Measurements from ENCODE around the gene WNT1. TPM values are rescaled to one million over a fixed set of nuclear protein-coding genes. Genes with fewer than 3 reads are reported as not detected.

The WNT1 gene
- total RNA-seq, 2 donors from 2014 or later: not detected

DNA sequence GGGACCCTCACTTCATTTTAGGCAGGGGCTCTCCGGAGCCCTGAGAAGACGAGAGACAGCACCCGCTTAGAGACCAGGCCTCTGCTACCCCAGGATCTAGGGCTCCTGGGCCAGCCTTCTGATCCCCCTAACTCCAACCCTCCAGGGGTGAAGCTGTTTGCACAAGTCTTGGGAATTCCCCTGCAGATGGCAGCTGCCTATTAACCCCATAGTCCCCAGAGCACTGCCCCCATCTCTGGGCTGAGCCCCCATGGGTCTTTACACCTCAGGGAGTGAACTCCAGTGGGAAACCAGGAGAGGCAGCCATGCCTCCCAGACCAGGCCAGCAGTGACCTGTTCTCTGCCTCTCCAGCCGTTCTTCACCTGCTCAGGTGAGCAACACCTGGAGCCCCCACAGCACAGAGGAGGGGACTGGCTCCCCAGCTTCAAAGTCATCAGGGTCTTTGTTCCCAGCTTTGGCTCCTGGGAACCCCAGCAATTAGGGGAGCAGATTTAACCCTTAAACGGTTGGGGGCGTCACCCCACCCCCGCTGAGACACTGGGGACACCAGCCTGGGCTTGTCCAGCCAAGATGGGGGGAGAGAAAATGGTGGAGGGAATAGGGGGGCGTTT, 8.9 kb upstream of the WNT1 start:
- DNase-seq (ENCODE audit: low spot score) (no peak), ATAC-seq (no peak)
- no peak overlapping the region for H3K27ac Mint-ChIP-seq
- no peaks in the 10 kb centered on the region for H3K36me3 Mint-ChIP-seq
- peaks cover 27% of the 10 kb centered on the region in 2 donors for H3K4me1 Mint-ChIP-seq (ENCODE audit: low read depth in 2 of 2)
- peak overlapping the region; percentile 15 for H3K4me3 Mint-ChIP-seq
- no peaks in the 10 kb centered on the region for H3K9me3 Mint-ChIP-seq
- H3K27me3 Mint-ChIP-seq: peaks cover 19 to 23% of the 10 kb centered on the region in 2 donors

DNA sequence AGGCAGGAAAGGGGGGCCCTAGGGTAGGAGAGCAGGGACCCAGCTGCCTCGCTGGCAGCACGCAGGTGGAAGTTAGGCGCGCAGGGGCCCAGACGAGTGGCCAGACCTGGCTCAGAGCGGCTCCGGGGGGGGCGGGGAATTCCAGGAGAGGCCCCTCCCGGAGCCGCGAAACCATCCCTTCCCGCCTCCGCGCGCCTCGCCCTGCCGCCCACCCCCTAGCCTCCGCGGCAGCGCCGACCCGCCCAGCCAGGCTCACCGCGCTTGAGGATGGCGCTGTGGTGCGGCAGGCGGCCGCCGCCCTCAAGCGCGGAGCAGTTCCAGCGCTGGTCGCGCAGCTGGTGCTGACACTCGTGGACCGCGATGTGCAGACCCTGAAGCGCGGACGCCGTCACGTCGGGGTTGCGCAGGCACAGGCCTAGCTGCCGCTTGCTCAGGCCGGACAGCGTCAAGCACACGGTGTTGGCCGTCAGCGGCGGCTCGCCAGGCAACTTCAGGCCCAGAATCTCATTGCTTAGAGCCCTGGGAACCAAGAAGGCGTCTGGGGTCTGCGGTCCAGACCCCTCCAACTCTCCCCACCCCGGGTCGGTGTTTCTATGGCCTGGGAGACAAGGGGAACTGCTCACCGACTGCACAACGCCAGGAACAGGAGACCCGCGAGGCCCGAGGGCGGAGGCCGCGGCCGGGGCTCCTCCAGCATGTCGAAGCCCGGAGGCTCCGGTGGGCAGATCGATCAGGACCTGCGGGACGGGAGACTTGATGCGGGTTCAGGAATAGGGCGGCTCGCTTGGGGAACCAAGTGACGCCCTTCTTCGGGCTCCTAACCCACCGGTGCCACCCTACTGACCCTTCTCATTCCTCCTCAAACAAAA, 8.1 kb upstream of the WNT1 start:
- no peak overlapping the region for H3K27ac Mint-ChIP-seq
- H3K27me3 Mint-ChIP-seq: peaks cover 26 to 28% of the 10 kb centered on the region in 2 donors
- peaks cover 27 to 32% of the 10 kb centered on the region in 2 donors for H3K4me1 Mint-ChIP-seq (ENCODE audit: low read depth in 2 of 2)
- peak overlapping the region; percentile 67 for H3K4me3 Mint-ChIP-seq
- no peaks in the 10 kb centered on the region for H3K36me3 Mint-ChIP-seq
- ATAC-seq (peak; percentile 34 to 67), DNase-seq (ENCODE audit: low spot score) (peak; percentile 66)
- H3K9me3 Mint-ChIP-seq: no peaks in the 10 kb centered on the region

DNA sequence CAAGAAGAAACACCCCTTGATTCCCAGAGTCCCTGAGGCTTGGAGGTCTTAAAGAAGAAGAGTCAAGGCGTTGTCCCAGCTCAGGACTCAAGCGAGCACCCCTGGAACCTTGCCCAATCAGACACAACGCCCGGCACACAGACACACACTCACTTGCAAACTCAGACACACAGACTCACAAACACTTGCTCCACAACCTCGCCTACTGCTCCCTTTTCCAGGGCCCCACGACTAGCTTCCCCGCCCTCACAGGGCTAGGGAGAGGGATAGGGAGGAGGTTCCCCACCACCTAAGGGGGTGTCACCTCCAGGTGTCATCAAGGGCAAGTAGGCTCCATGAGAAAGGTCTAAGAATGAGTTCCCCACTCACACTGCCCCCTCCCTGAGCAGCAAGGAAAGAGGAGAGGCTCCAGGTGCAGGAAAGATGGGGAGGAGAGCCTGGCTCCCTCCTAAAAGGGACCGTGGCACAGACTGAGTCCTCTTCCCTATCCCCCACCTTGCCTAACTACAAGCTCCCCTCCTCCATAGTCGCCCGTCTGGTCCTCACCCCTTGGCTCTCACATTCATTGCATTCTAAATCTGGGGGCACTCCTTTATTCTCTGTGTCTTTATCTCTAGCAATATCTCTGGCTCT, 7.3 kb upstream of the WNT1 start:
- H3K4me1 Mint-ChIP-seq (ENCODE audit: low read depth in 2 of 2): peaks cover 27 to 32% of the 10 kb centered on the region in 2 donors
- no peak for DNase-seq (ENCODE audit: low spot score)
- no peak overlapping the region for H3K27ac Mint-ChIP-seq

DNA sequence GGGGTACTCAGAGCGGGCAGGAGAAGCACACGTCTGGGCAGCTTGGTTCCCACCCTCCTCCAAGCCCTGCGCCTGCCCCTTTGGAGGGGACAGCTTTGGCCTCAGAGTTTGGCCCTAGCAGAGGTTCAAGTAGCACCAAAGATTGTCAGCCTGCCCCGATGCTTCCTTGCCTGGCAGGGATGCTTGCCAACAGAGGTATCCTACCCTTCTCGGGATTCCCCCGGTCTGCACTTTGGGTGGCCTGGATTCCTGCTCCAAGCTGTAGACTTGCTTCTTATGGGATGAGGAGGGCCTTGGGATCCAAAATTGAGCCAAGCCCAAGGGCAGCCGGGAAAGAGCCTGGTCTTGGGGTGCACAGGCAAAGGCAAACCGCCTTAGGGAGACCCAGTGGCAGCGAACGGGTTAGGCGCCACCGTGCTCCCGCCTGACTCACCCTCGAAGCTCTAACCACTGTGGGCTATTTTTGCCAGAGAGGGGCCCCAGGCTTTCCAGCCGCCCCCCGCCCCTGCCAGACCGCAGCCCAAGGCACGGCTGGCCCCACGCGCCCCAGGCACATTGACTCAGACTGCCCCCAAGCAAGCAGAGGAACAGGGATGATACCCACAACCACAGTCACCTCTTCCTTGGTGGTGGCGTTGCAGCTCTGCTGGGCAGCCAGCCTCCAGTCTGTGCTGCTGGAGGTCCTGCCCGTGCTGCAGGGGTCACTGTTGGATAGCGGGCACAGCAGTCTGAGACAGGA, 5.7 kb upstream of the WNT1 start:
- no peaks in the 10 kb centered on the region for H3K36me3 Mint-ChIP-seq
- H3K4me3 Mint-ChIP-seq: peak overlapping the region; percentile 67
- no peaks in the 10 kb centered on the region for H3K9me3 Mint-ChIP-seq
- DNase-seq (ENCODE audit: low spot score) (peak; percentile 72), ATAC-seq (peak; percentile 75 to 79)
- peaks cover 34 to 38% of the 10 kb centered on the region in 2 donors for H3K4me1 Mint-ChIP-seq (ENCODE audit: low read depth in 2 of 2)
- H3K27ac Mint-ChIP-seq: no peak overlapping the region
- peaks cover 31 to 34% of the 10 kb centered on the region in 2 donors for H3K27me3 Mint-ChIP-seq

More for the DNA sequence above, 7.3 kb upstream of the WNT1 start:
- Mint-ChIP-seq H3K36me3 (no peaks in the 10 kb centered on the region), H3K9me3 (no peaks in the 10 kb centered on the region), H3K27me3 (peaks cover 26 to 28% of the 10 kb centered on the region in 2 donors), H3K4me3 (peak overlapping the region; percentile 67)
- ATAC-seq: no peak

DNA sequence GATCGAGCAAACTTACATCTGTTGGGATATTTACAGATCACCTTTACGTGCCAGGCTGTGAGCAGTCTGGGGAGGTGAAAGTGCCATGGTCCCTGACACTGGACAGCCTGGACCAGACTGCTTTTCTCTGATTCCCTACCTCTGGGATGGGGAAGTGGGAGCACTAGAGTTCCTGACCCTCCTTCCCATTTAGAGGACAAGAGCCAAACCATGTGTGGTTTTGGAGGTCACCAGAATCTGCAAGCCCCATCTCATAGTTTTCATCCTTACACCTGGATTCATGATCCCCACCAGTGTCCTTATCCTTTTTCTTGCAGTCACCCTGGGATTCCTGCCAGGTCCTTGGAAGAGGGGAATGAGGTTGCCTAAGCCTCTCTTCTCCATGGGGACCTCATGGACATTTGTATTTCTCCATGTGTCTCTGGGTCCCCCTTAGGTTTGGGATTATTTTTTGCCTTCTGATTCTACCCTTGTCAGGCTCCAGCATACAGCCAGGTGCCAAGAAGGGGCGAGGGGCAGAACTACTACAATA, 5.1 kb upstream of the WNT1 start:
- Mint-ChIP-seq H3K4me3 (no peak overlapping the region), H3K36me3 (no peaks in the 10 kb centered on the region), H3K9me3 (no peaks in the 10 kb centered on the region), H3K4me1 (ENCODE audit: low read depth in 2 of 2) (peaks cover 40 to 44% of the 10 kb centered on the region in 2 donors), H3K27me3 (peaks cover 36 to 39% of the 10 kb centered on the region in 2 donors), H3K27ac (no peak overlapping the region)
- DNase-seq (ENCODE audit: low spot score) (no peak), ATAC-seq (no peak)

DNA sequence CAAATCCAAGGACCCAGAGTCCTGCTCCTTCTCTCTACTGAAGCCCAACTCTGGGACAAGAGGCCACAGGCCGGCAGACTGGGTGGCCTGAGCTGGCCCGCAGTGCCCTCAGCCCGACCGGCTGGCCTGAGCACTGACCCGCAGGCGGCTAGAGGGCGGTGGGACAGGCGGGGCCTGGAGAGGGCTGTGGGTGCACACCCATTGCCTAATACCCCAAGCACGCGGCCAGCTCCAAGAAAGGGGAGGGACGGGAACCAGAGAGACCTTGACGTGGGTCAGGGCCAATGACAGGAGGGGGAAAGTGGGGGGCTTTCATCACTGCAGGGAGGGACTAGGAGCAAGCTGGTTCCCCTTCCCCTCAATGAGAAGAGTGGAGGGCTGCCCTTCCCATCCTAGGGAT, 4.6 kb upstream of the WNT1 start:
- no peak overlapping the region for H3K4me3 Mint-ChIP-seq
- no peaks in the 10 kb centered on the region for H3K9me3 Mint-ChIP-seq
- H3K36me3 Mint-ChIP-seq: no peaks in the 10 kb centered on the region
- H3K4me1 Mint-ChIP-seq (ENCODE audit: low read depth in 2 of 2): peaks cover 40 to 44% of the 10 kb centered on the region in 2 donors
- no peak overlapping the region for H3K27ac Mint-ChIP-seq
- DNase-seq (ENCODE audit: low spot score) (no peak), ATAC-seq (no peak)
- peaks cover 36 to 39% of the 10 kb centered on the region in 2 donors for H3K27me3 Mint-ChIP-seq

DNA sequence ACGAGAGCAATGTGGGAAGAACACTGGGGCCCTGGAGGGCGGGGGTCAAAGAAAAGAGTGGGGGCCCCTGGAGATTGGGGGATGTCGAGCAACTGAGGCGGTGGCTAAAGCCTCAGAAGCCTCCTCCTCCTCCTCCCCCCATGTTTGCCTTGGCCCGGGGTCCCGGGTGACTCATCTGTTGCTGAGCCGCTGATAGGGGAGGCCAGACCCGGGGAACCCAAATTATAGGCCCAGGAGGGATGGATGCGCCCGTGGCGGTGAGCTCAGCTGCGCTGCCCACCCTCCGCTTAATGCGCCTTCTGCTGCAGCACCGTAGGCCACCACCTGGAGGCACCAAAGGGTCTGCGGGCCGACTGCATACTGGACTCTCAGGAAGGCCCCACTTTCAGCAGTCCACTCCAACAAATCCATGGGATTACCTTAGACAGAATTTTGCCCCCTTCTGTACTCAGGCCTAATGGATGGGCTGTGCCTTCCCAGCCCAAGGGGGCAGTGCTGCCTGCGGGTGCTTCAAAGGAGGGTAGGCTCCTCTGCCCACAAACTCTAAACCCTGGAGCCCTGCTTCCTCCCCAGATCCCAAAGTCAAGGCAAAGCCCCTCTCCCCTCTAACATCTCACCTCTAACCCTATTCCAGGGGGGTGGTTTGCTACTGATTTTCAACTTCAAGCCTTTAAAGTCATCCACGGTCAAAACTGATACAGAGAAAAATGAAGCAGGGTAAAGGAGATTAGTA, 4.0 kb upstream of the WNT1 start:
- no peak overlapping the region for H3K4me3 Mint-ChIP-seq
- DNase-seq (ENCODE audit: low spot score) (peak; percentile 67), ATAC-seq (no peak)
- peaks cover 36 to 41% of the 10 kb centered on the region in 2 donors for H3K27me3 Mint-ChIP-seq
- no peaks in the 10 kb centered on the region for H3K36me3 Mint-ChIP-seq
- H3K27ac Mint-ChIP-seq: no peak overlapping the region
- no peaks in the 10 kb centered on the region for H3K9me3 Mint-ChIP-seq
- H3K4me1 Mint-ChIP-seq (ENCODE audit: low read depth in 2 of 2): peaks cover 45% of the 10 kb centered on the region in 2 donors

DNA sequence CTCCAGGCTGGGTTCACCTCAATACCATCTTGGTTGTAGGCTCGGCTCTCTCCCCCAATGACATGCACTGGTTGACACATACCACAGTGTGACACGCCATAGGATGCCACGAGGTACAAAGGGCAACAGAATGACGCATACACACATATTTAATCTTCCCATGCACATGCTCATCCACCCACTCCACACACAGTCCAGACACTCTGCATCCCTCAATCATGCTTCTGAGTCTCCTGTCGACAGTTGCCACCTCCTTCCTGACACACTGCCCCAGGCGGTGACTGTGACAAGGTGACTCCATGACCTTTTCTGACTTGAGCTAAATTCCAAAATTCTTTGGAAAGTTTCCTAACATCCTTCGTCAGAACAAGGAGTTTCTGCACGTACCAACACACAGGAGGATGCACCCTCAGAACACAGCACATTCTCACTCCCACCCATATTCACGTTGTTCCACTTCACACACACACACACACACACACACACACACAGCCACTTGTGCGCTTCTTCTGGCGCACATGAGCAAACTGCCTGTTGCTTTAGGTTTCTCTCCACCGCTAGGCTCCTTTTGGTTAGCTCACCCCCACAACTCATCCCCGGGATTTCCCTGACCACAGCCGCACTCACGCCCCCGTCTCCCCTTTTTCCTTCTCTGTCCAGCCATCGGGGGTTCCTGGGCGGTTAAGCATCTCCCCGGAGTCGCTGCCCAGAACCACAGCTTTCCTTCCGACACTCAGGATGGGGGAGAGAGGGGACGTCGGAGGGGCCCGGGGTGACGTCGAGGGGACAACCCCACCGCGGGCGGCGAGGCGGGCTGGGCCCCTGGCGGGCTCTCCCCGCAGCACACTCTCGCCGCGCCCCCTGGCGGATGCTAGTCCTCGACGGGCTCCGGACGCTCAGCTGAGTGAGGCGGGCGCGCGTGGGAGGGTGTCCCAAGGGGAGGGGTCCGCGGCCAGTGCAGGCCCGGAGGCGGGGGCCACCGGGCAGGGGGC, 536 bp upstream of the WNT1 start:
- Mint-ChIP-seq H3K36me3 (no peaks in the 10 kb centered on the region), H3K27me3 (peaks cover 33 to 46% of the 10 kb centered on the region in 2 donors), H3K27ac (peak overlapping the region in 1 of 2 donors; percentile 54), H3K4me1 (ENCODE audit: low read depth in 2 of 2) (peaks cover 48 to 54% of the 10 kb centered on the region in 2 donors), H3K9me3 (no peaks in the 10 kb centered on the region), H3K4me3 (peak overlapping the region; percentile 66)
- DNase-seq (ENCODE audit: low spot score): peak; percentile 86
- ATAC-seq: peak; percentile 79 to 82

DNA sequence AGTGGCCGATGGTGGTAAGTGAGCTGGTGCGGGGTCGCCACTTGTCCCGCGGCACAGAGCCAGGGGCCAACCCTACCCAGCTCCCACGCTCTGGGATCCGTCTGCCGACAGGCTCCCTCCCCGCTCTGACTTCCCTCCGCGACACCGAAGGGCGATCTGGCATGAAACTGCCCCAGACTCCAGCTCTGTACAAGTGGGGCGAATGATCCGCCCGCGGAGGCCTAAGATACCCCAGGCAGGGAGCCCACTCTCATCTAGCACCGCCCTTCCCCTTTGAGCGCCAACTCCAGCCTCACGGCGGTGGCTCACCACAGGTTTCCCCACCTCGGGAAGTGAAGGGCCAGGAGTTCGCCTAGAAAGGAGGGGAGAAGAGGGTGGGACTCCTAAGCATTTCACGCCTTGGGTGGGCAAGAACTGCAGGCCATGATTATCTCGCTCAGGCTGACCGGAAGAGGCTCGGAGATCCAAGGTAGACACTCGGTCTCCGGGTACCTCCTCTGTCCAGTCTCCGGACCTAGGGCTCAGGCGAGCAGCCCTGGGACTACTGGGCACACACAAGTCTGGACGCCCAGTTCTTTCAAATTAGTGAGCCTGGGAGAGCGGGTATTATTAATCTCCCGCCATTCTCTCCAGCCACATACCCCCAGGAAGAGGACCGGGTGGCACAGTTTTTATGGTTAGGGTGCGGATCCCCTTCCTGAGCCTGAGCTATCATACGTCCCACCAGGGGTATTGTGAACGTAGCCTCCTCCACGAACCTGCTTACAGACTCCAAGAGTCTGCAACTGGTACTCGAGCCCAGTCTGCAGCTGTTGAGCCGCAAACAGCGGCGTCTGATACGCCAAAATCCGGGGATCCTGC, 849 bp downstream of the WNT1 start:
- peaks cover 35 to 45% of the 10 kb centered on the region in 2 donors for H3K27me3 Mint-ChIP-seq
- ATAC-seq: no peak
- no peaks in the 10 kb centered on the region for H3K9me3 Mint-ChIP-seq
- H3K4me1 Mint-ChIP-seq (ENCODE audit: low read depth in 2 of 2): peaks cover 43 to 51% of the 10 kb centered on the region in 2 donors
- H3K36me3 Mint-ChIP-seq: no peaks in the 10 kb centered on the region
- no peak for DNase-seq (ENCODE audit: low spot score)
- H3K27ac Mint-ChIP-seq: peak overlapping the region in 1 of 2 donors; percentile 50
- H3K4me3 Mint-ChIP-seq: peak overlapping the region; percentile 87

DNA sequence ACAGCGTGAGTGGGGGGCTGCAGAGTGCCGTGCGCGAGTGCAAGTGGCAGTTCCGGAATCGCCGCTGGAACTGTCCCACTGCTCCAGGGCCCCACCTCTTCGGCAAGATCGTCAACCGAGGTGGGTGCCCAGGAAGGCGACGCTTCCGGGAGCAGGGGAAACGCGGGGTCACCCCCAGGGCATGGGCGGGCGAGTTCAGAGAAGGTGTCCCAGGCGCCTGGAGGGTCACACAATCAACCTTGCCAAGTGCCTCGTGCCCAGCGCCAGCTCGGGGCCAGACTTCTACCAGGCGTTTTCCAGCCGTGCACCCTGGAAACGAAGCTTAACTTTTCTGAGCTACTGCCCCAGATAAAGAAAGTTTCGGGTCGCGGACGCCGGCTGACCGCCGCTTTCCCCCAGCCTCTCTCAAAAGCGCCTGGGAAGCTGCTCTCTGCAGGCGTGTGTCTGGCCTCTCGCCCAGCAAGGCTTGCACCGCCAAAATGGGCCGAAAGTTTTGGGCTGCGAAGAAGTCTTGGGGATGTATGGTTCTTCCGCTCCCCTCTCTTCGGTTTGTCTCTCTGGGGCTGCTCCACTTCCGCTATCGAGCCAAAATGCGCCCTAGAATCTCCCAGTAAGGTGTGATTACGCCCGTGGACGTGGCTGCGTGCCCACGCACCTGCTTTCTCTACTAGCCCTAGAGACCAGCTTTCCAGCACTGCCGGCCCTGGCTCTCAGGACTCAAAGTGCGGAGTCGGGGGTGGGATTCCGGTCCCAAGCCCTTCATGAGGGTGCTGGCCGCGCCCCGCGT, 1.7 kb downstream of the WNT1 start:
- no peak for ATAC-seq

More for the DNA sequence above, 1.7 kb downstream of the WNT1 start:
- H3K4me1 Mint-ChIP-seq (ENCODE audit: low read depth in 2 of 2): peaks cover 43 to 44% of the 10 kb centered on the region in 2 donors
- DNase-seq (ENCODE audit: low spot score): no peak
- H3K27me3 Mint-ChIP-seq: peaks cover 28 to 45% of the 10 kb centered on the region in 2 donors
- no peaks in the 10 kb centered on the region for H3K36me3 Mint-ChIP-seq
- H3K27ac Mint-ChIP-seq: peak overlapping the region in 1 of 2 donors; percentile 31
- peak overlapping the region; percentile 87 for H3K4me3 Mint-ChIP-seq
- no peaks in the 10 kb centered on the region for H3K9me3 Mint-ChIP-seq
